OCI-LY1 (cell line): ENCODE data around the gene SEC14L1.

Experiments used
- CTCF ChIP-seq: fragments of 200-600 bp; sonication (generic), shearing (Covaris generic); IDR thresholded peaks from 2 replicates; pipeline ENCODE4 v1.5.1; 2017; ENCODE audit warnings: mild to moderate bottlenecking, antibody characterized with exemption, low read length, moderate library complexity, mixed read lengths
- EZH2 ChIP-seq: fragments of 200-600 bp; sonication (generic), shearing (Covaris generic); IDR thresholded peaks from 2 replicates; pipeline ENCODE4 v1.8.0; 2017; ENCODE audit warnings: borderline replicate concordance, mixed run types, mild to moderate bottlenecking, antibody characterized with exemption, low read length, moderate library complexity, mixed read lengths

GRCh38 chr17:77235370-77235941, 94.7 kb downstream of the SEC14L1 start:
- TF ChIP-seq EZH2 (no peak), CTCF (no peak)
